HG03354 (cell line): ENCODE results near the gene PELI1.

Experiments
- ATAC-seq: cut with Tn5 transposase; IDR thresholded peaks from one replicate; pipeline ENCODE4 v1.9.1; 2021; ENCODE audit warnings: mild to moderate bottlenecking; ENCODE audit not compliant: unreplicated experiment, poor library complexity, severe bottlenecking

Gene PELI1

GRCh38 chr2:64049633-64050220 is 94.5 kb downstream of the PELI1 start:
- peak; percentile 77 for ATAC-seq

GRCh38 chr2:64045938-64046337 is 98.3 kb downstream of the PELI1 start:
- no peak for ATAC-seq
